ENCODE results near the gene ADGRG6. TPM values are rescaled to one million over a fixed set of nuclear protein-coding genes. Genes with fewer than 3 reads are reported as not detected.

ADGRG6 gene
- total and polyA plus RNA-seq, 2 donors (not counting 1 experiment from before 2014, with no cell fraction given): 0.03 TPM; not detected in 1

DNA sequence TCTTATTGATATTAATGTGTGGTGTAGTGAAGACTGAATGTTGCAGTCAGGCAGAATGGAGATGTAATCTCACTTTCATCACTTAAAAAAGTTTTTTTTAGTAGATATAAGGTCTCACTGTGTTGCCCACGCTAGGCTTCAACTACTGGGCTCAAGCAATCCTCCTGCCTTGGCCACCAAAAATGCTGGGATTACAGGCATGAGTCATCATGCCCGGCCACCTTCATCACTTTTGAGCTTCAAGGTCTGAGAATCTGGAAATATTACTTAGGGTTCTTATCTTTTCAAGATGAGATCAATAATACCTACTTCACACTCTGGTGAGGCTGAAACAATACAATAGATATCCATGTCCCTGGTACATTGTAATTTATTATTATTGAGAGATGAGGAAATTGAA is 31.6 kb downstream of the ADGRG6 start:
- Histone ChIP-seq H3K27ac (ENCODE audit: low read length in 2 of 2) (no peak overlapping the region), H2AFZ (ENCODE audit: insufficient read depth, low read depth, low read length, poor library complexity, severe bottlenecking) (no peak overlapping the region), H3K36me3 (replicated peaks in 1 of 2; ENCODE audit: control extremely low read depth in 1 of 2, control insufficient read depth in 1 of 2, extremely low read depth in 1 of 2, insufficient read depth in 2 of 2, low read length in 1 of 2) (no peaks in the 10 kb centered on the region), H3K4me1 (ENCODE audit: control insufficient read depth in 2 of 2, insufficient read depth in 2 of 2, low read length in 2 of 2) (no peaks in the 10 kb centered on the region), H4K20me1 (ENCODE audit: control insufficient read depth, insufficient read depth, low read length, poor library complexity, severe bottlenecking) (no peaks in the 10 kb centered on the region), H3K27me3 (replicated peaks in 1 of 4; ENCODE audit: control extremely low read depth in 1 of 4, control insufficient read depth in 3 of 4, insufficient read depth in 4 of 4, low read length in 3 of 4) (no peaks in the 10 kb centered on the region), H3K4me2 (replicated peaks; ENCODE audit: low read depth, low read length, poor library complexity, severe bottlenecking) (no peak overlapping the region), H3K9me3 (ENCODE audit: control extremely low read depth in 1 of 3, control insufficient read depth in 2 of 3, insufficient read depth in 1 of 3, low read length in 2 of 3) (no peaks in the 10 kb centered on the region), H3K4me3 (ENCODE audit: control extremely low read depth in 1 of 5, extremely low read depth in 1 of 5, insufficient read depth in 1 of 5, low read depth in 2 of 5, low read length in 4 of 5) (no peak overlapping the region), H3K79me2 (ENCODE audit: control insufficient read depth, insufficient read depth, low read length) (no peaks in the 10 kb centered on the region), H3K9ac (ENCODE audit: low read length) (no peak overlapping the region)
- DNase-seq (no peak), ATAC-seq (ENCODE audit: low read depth) (no peak)
- Mint-ChIP-seq H3K9me3 (ENCODE audit: insufficient read depth) (no peaks in the 10 kb centered on the region), H3K4me1 (no peaks in the 10 kb centered on the region), H3K27ac (no peak overlapping the region), H3K4me3 (no peak overlapping the region), H3K27me3 (no peaks in the 10 kb centered on the region)
- WGBS (ENCODE audit: insufficient coverage): no CpG with 5 or more reads among the region's 2 CpGs
- no peak for TF ChIP-seq EZH2 (IDR thresholded peaks at IDR 0.05; ENCODE audit: borderline replicate concordance, insufficient read depth, low read depth, low read length, poor library complexity, severe bottlenecking)
- TF ChIP-seq CTCF (IDR thresholded peaks at IDR 0.05): no peak
- POLR2A ChIA-PET: no interaction called here
- intact Hi-C loops (cut with micrococcal nuclease): no loop called here
- CTCF ChIA-PET: no interaction called here

- CTCF ChIA-PET: no interaction called here
- no peak overlapping the region for H3K4me3 Mint-ChIP-seq
Measured at GRCh38 chr6:142334294-142334693, 32.5 kb downstream of the ADGRG6 start.

More at GRCh38 chr6:142334294-142334693, 32.5 kb downstream of the ADGRG6 start:
- Histone ChIP-seq H3K9ac (ENCODE audit: low read length) (no peak overlapping the region), H4K20me1 (ENCODE audit: control insufficient read depth, insufficient read depth, low read length, poor library complexity, severe bottlenecking) (no peaks in the 10 kb centered on the region), H3K4me1 (ENCODE audit: control insufficient read depth in 2 of 2, insufficient read depth in 2 of 2, low read length in 2 of 2) (no peaks in the 10 kb centered on the region), H2AFZ (ENCODE audit: insufficient read depth, low read depth, low read length, poor library complexity, severe bottlenecking) (no peak overlapping the region), H3K36me3 (replicated peaks in 1 of 2; ENCODE audit: control extremely low read depth in 1 of 2, control insufficient read depth in 1 of 2, extremely low read depth in 1 of 2, insufficient read depth in 2 of 2, low read length in 1 of 2) (no peaks in the 10 kb centered on the region), H3K4me3 (ENCODE audit: control extremely low read depth in 1 of 5, extremely low read depth in 1 of 5, insufficient read depth in 1 of 5, low read depth in 2 of 5, low read length in 4 of 5) (no peak overlapping the region), H3K27ac (ENCODE audit: low read length in 2 of 2) (no peak overlapping the region), H3K9me3 (ENCODE audit: control extremely low read depth in 1 of 3, control insufficient read depth in 2 of 3, insufficient read depth in 1 of 3, low read length in 2 of 3) (no peaks in the 10 kb centered on the region), H3K79me2 (ENCODE audit: control insufficient read depth, insufficient read depth, low read length) (no peaks in the 10 kb centered on the region), H3K4me2 (replicated peaks; ENCODE audit: low read depth, low read length, poor library complexity, severe bottlenecking) (no peak overlapping the region), H3K27me3 (replicated peaks in 1 of 4; ENCODE audit: control extremely low read depth in 1 of 4, control insufficient read depth in 3 of 4, insufficient read depth in 4 of 4, low read length in 3 of 4) (no peaks in the 10 kb centered on the region)
- no peak for TF ChIP-seq CTCF (IDR thresholded peaks at IDR 0.05)
- TF ChIP-seq EZH2 (IDR thresholded peaks at IDR 0.05; ENCODE audit: borderline replicate concordance, insufficient read depth, low read depth, low read length, poor library complexity, severe bottlenecking): no peak
- DNase-seq (no peak), ATAC-seq (ENCODE audit: low read depth) (no peak)
- H3K9me3 Mint-ChIP-seq (ENCODE audit: insufficient read depth): no peaks in the 10 kb centered on the region
- H3K4me1 Mint-ChIP-seq: no peaks in the 10 kb centered on the region
- no CpG with 5 or more reads among the region's 2 CpGs for WGBS (ENCODE audit: insufficient coverage)
- POLR2A ChIA-PET: no interaction called here
- H3K27ac Mint-ChIP-seq: no peak overlapping the region
- intact Hi-C loops (cut with micrococcal nuclease): no loop called here
- no peaks in the 10 kb centered on the region for H3K27me3 Mint-ChIP-seq

All from B cell (primary cell).